Measurements from ENCODE around the gene AMBP. TPM values are rescaled to one million over a fixed set of nuclear protein-coding genes. Genes with fewer than 3 reads are reported as not detected.
A peak's percentile ranks its signal among the peaks of the same experiment; 100 is the strongest.
"Not testable (repeated sequence)": the region's sequence is repeated elsewhere in the genome, so short reads cannot be mapped to it uniquely, and the experiment has no call there.

The AMBP gene
- total RNA-seq, 2 donors from 2014 or later, result 0.21 to 0.39 TPM

GRCh38 chr9:114096041-114096511 is 18.0 kb upstream of the AMBP start:
- DNase-seq (no peak), ATAC-seq (no peak)
- intact Hi-C loops (cut with DNase I), result loop anchor here in 1 of 2 donors (5.0 kb wide), 1 partner anchor 196 kb away; no protein-coding TSS in a partner anchor

GRCh38 chr9:114094971-114095370 is 16.9 kb upstream of the AMBP start:
- intact Hi-C loops (cut with DNase I), result loop anchor here in 1 of 2 donors (5.0 kb wide), 1 partner anchor 197 kb away; no protein-coding TSS in a partner anchor
- DNase-seq, result no peak
- ATAC-seq, result no peak

- intact Hi-C loops (cut with DNase I), result no loop called here
- ATAC-seq (no peak), DNase-seq (no peak)
Measured at GRCh38 chr9:114093761-114094505, 15.8 kb upstream of the AMBP start.

- ATAC-seq (no peak), DNase-seq (no peak)
- intact Hi-C loops (cut with DNase I), result no loop called here
Measured at GRCh38 chr9:114093031-114093471, 15.0 kb upstream of the AMBP start.

GRCh38 chr9:114092336-114092735 is 14.2 kb upstream of the AMBP start:
- no peak for ATAC-seq
- no peak for DNase-seq
- intact Hi-C loops (cut with DNase I), result no loop called here

DNA sequence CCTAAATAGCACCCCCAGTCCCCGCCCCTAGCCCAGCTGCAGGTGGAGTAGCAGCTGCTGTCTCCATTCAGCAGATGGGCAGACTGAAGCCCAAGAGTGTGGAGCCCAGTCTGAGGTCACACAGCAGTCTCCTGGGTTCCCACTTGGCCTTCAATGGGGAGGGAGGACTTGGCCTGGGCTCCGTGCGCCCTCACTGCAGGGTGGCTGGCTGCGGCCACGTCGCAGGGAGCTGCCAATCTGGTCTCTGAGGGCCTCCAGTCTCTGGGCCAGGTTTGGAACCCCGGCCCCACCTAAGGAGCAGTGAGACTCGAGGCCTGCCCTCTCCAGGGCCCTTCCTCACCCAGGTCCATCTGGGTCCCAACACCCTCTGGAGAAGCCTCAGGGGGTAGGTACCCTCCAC is 13.6 kb upstream of the AMBP start:
- DNase-seq, result no peak

DNA sequence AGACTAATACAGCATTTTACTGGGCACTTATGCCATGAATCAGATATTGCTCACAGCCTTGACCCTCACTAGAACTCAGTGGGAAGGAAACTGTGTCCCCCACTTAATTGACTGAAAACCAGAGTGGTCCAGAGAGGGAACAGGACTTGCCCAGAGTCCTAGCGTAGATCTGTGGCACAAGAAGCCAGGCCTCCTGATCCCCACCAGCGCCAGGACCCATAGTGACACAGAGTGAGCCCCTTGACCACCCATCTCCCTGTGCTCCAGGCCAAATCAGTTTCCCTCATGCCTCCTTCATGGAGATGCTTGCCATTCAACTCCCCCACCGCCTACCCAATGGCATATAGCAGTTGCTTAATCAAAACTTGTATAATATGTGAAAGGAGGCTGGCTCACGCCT is 12.7 kb upstream of the AMBP start:
- intact Hi-C loops (cut with DNase I), result no loop called here
- no peak for DNase-seq
- no peak for ATAC-seq

More for the DNA sequence above, 13.6 kb upstream of the AMBP start:
- intact Hi-C loops (cut with DNase I), result no loop called here
- ATAC-seq, result no peak

- DNase-seq (no peak), ATAC-seq (no peak)
- intact Hi-C loops (cut with DNase I), result no loop called here
Measured at GRCh38 chr9:114089206-114089840, 11.2 kb upstream of the AMBP start.

GRCh38 chr9:114088571-114089170 is 10.6 kb upstream of the AMBP start:
- ATAC-seq, result no peak
- DNase-seq, result no peak
- intact Hi-C loops (cut with DNase I), result no loop called here

- intact Hi-C loops (cut with DNase I), result no loop called here
- DNase-seq, result no peak
- ATAC-seq, result no peak
Measured at GRCh38 chr9:114087721-114088120, 9.6 kb upstream of the AMBP start.

DNA sequence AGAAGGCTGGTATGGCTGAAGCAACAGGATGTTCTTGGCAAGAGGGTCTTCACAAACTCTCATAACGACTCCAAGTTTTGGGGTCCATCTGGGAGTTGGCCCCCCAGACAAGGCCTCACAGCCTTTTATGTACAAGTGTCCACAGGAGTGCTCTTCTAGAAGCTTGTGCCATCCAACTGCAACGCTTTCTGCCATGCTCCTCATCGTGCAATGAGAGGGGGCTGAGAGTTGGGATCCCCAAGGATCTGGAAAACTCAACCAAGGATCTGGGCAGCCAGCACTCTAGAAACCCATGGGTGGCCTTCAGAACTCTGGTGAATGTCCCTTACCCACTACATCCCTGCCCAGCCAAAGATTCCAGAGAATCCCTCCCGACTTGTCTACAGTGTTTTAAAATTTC is 8.5 kb upstream of the AMBP start:
- ATAC-seq (no peak), DNase-seq (no peak)
- intact Hi-C loops (cut with DNase I), result no loop called here

DNA sequence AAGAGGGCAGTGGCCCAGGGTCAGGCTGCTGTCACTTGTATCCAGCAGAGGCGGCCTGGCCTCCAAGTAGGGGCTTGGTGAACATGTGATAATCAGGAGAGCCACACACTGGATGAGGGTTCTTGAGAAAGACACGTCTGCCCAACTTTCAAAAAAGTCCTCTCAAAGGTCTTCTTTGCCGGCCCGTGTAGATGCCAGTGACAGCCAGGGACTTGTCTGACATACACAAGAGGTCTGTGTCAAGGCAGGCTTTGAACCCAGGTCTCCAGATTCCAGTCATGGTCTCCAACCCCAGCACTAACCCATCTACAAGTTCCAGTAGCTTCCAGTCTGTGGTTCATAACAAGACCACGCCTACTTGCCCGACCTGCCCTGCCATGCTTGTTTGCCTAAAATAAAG is 7.9 kb upstream of the AMBP start:
- no peak for DNase-seq
- intact Hi-C loops (cut with DNase I), result no loop called here
- no peak for ATAC-seq

- DNase-seq (no peak), ATAC-seq (no peak)
- intact Hi-C loops (cut with DNase I), result no loop called here
Measured at GRCh38 chr9:114085387-114085789, 7.3 kb upstream of the AMBP start.

DNA sequence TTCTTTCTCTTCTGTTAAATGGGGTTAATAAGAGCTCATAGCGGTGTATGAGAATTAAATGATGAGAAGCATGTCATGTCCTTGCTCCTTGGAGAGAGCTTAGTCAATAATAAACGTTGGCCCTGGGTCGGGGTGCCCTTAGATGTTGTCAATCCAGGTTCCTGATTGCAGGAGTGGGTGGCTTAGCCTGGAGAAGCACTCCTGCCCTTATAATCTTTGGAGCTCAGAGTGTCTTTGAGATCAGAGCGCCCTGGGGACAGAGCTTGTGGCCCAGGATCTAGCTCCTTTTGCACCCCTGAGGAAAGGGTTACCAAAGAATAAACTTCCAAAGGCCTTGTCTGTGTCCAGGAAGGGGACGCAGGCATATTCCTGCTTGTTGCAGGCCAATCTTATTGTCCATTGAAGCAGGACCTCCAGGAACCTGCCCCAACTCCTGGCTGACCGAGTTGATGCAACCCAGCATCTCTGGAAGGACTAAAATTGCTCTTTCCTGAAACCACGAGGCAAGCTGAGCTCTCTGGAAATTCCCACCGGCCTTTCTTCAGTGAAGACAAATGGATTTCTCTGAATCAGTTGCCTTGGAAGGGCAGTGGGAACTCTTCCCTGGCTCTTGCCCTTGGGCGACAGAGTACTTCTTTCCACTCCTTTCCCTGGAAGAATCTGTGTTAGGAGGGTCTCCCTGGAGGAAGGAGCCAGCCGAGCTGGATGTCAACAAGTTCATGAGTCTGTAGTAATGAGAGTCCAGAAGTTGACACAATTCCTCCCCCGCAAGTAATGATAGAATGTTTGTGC is 6.4 kb upstream of the AMBP start:
- intact Hi-C loops (cut with DNase I), result loop anchor here in 1 of 2 donors (5.0 kb wide), 1 partner anchor 208 kb away; no protein-coding TSS in a partner anchor
- ATAC-seq (peak in 1 of 2 donors; percentile 17), DNase-seq (no peak)

GRCh38 chr9:114083666-114084065 is 5.6 kb upstream of the AMBP start:
- DNase-seq, result no peak
- no peak for ATAC-seq
- intact Hi-C loops (cut with DNase I), result loop anchor here in 1 of 2 donors (5.0 kb wide), 1 partner anchor 209 kb away; no protein-coding TSS in a partner anchor

GRCh38 chr9:114082763-114083412 is 4.8 kb upstream of the AMBP start:
- not testable (repeated sequence) for DNase-seq, ATAC-seq
- intact Hi-C loops (cut with DNase I), result loop anchor here in 1 of 2 donors (5.0 kb wide), 1 partner anchor 209 kb away; no protein-coding TSS in a partner anchor

DNA sequence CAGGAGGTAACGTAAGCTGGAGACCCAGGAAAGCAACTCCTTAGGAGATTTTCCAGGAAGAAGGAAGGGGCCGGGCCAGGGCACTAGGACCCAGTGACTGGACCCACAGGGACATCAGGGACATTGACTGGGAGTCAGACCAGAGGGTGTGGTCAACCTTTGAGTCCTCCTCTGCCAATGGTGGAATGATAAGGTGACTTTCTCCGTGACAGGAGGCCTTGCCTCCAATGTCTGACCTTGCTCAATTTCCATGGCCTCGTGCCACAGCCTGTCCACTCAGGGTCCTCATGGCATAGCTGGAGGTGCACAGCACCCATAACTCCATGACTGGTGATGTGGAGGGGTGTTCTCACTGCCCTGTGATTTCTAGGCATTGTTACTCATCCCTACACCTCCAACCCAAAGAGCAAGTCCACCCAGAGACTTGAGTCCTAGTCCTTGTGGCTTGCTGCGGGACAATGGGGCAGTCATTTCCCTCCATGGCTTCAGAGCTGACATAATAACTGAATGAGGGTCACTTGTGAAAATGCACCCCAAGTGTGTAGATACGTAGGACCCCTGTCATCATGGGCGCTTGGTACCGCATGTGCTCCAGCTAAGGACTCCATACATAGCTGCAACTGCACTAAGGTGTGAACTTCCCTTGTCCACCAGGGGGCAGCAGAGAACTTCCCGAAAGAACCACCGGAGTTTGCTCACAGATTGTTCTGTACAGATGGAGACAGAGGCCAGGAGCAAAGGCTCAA is 4.1 kb upstream of the AMBP start:
- peak; percentile 88 for DNase-seq
- intact Hi-C loops (cut with DNase I), result loop anchor here in 1 of 2 donors (5.0 kb wide), 1 partner anchor 210 kb away; no protein-coding TSS in a partner anchor
- peak; percentile 93 for ATAC-seq

Measured in left cardiac atrium (tissue), 4 donors.